ENCODE data around the gene ELAVL2.

DNA sequence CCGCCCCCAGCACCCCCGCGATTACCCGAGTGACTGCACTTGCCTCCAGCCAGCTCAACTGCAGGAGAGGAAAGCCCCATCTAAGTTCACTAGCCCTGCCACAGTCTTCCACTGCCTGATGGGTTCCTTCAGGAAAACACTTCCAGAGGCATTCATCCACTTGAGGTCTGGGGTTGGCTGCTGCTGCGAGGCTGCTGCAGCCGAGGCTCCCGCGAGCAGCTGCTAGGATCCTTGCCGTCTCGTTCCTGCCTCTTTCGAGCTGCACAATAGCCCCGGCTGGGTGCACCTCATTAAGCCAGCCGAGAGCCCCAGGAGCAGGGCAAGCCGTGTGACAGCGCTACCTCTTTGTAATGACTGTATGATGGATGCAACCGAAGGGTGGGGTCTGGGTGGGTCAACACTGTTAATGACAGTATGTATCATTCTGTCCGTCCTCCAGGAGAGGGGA is 24.2 kb upstream of the ELAVL2 start:
- no peak for TF ChIP-seq POLR2A (IDR thresholded peaks at IDR 0.05)
- TF ChIP-seq CTCF (IDR thresholded peaks at IDR 0.05), result no peak

Data from right lobe of liver (tissue), 4 donors.